Measurements from ENCODE around the gene MAP2K5.
A peak's percentile ranks its signal among the peaks of the same experiment; 100 is the strongest.

MAP2K5 gene

GRCh38 chr15:67720556-67721175, 178.2 kb downstream of the MAP2K5 start:
- no peaks in the 10 kb centered on the region for H3K9me2 ChIP-seq (ENCODE audit: low read depth, low read length)
- TF ChIP-seq CTCF (IDR thresholded peaks at IDR 0.05; ENCODE audit: low read length) (no peak), EZH2 (IDR thresholded peaks at IDR 0.05; ENCODE audit: borderline replicate concordance, low read length) (no peak)

GRCh38 chr15:67722030-67722817, 179.7 kb downstream of the MAP2K5 start:
- Histone ChIP-seq H3K9me3 (ENCODE audit: low read length) (no peaks in the 10 kb centered on the region), H3K36me3 (ENCODE audit: insufficient read depth, low read length) (peaks cover 2% of the 10 kb centered on the region; the same call in 1 of the 2 replicates), H3F3A (ENCODE audit: insufficient read depth, low read length) (no peaks in the 10 kb centered on the region), H4K20me1 (ENCODE audit: insufficient read depth, low read length) (no peaks in the 10 kb centered on the region), H3K9ac (ENCODE audit: low read length) (no peak overlapping the region), H3K27me3 (ENCODE audit: insufficient read depth, low read length) (no peaks in the 10 kb centered on the region), H3K4me3 (ENCODE audit: low read depth, low read length, poor library complexity, severe bottlenecking) (no peak overlapping the region), H3K9me2 (ENCODE audit: low read depth, low read length) (no peaks in the 10 kb centered on the region), H3K4me2 (ENCODE audit: low read length) (no peak overlapping the region), H3K4me1 (ENCODE audit: insufficient read depth, low read length, severe bottlenecking) (peaks cover 11% of the 10 kb centered on the region), H3K27ac (ENCODE audit: low read depth, low read length, poor library complexity, severe bottlenecking) (no peak overlapping the region), H2AFZ (ENCODE audit: low read length) (no peak overlapping the region), H3K79me2 (ENCODE audit: insufficient read depth, low read length) (no peaks in the 10 kb centered on the region)
- TF ChIP-seq EZH2 (IDR thresholded peaks at IDR 0.05; ENCODE audit: borderline replicate concordance, low read length) (no peak), CTCF (IDR thresholded peaks at IDR 0.05; ENCODE audit: low read length) (no peak)

More at GRCh38 chr15:67720556-67721175, 178.2 kb downstream of the MAP2K5 start:
- Histone ChIP-seq H3F3A (ENCODE audit: insufficient read depth, low read length) (no peaks in the 10 kb centered on the region), H3K4me2 (ENCODE audit: low read length) (peak overlapping the region; percentile 34; the same call in 1 of the 2 replicates), H3K36me3 (ENCODE audit: insufficient read depth, low read length) (peaks cover 2% of the 10 kb centered on the region; the same call in 1 of the 2 replicates), H4K20me1 (ENCODE audit: insufficient read depth, low read length) (no peaks in the 10 kb centered on the region), H3K27ac (ENCODE audit: low read depth, low read length, poor library complexity, severe bottlenecking) (no peak overlapping the region), H3K9ac (ENCODE audit: low read length) (no peak overlapping the region), H3K79me2 (ENCODE audit: insufficient read depth, low read length) (no peaks in the 10 kb centered on the region), H3K27me3 (ENCODE audit: insufficient read depth, low read length) (no peaks in the 10 kb centered on the region), H3K4me3 (ENCODE audit: low read depth, low read length, poor library complexity, severe bottlenecking) (no peak overlapping the region), H3K9me3 (ENCODE audit: low read length) (no peaks in the 10 kb centered on the region), H3K4me1 (ENCODE audit: insufficient read depth, low read length, severe bottlenecking) (peaks cover 14% of the 10 kb centered on the region), H2AFZ (ENCODE audit: low read length) (no peak overlapping the region)

DNA sequence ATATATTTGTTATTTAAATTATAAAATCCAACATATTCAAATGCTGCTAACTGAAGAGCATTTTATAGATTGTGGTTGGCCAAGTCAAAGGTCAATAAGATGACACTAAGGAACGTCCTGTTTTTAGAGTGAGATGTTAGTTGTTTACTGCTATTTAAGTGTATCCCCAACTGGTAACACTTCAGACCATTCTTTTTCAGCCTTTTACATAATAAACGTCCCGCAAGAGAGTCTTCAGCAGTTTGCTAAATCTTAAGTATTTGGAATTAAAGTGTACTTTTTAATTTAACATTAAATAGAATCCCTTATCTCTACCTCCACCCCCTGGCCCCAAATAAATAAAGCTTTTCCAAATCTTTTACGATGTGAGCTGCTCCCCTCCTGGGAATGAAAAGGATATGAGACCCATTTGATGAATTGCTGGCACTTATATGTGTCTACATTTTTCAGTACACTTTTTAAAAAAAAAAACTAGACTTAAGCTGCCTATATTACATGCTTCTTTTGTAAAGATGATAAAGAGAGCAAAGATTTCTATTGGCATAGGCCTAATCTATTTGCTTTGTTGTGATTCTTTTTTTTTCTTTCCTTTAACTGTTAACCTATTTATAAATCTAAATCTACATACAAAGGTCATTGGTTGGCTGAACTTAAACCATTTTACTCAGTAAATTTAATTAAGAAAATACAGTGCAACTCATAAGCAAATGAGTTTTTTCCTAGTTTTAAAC, 181.0 kb downstream of the MAP2K5 start:
- Histone ChIP-seq H3K4me3 (ENCODE audit: low read depth, low read length, poor library complexity, severe bottlenecking) (no peak overlapping the region), H2AFZ (ENCODE audit: low read length) (no peak overlapping the region), H3K9me2 (ENCODE audit: low read depth, low read length) (no peaks in the 10 kb centered on the region), H3K4me1 (ENCODE audit: insufficient read depth, low read length, severe bottlenecking) (peaks cover 11% of the 10 kb centered on the region), H3K4me2 (ENCODE audit: low read length) (no peak overlapping the region), H3F3A (ENCODE audit: insufficient read depth, low read length) (no peaks in the 10 kb centered on the region), H3K9me3 (ENCODE audit: low read length) (no peaks in the 10 kb centered on the region), H3K79me2 (ENCODE audit: insufficient read depth, low read length) (no peaks in the 10 kb centered on the region), H3K27ac (ENCODE audit: low read depth, low read length, poor library complexity, severe bottlenecking) (no peak overlapping the region), H3K27me3 (ENCODE audit: insufficient read depth, low read length) (no peaks in the 10 kb centered on the region), H3K9ac (ENCODE audit: low read length) (no peak overlapping the region), H3K36me3 (ENCODE audit: insufficient read depth, low read length) (peaks cover 2% of the 10 kb centered on the region; the same call in 1 of the 2 replicates), H4K20me1 (ENCODE audit: insufficient read depth, low read length) (no peaks in the 10 kb centered on the region)
- TF ChIP-seq EZH2 (IDR thresholded peaks at IDR 0.05; ENCODE audit: borderline replicate concordance, low read length) (no peak), CTCF (IDR thresholded peaks at IDR 0.05; ENCODE audit: low read length) (no peak)

Data from OCI-LY1 (cell line).